Activated T-helper 1 cell treated with anti-CD3 and anti-CD28 coated beads, Interleukin-12 subunit alpha, Interleukin-12 subunit beta, Interleukin-2, Interleukin-4 antibody, amounts not matched to agents 30 ng/mL and 10 ng/mL and 1 ng/mL, durations not matched to agents 14 hours and 24 hours and 36 hours (primary cell): Measurements from ENCODE around the gene CDK2. TPM values are rescaled to one million over a fixed set of nuclear protein-coding genes. Genes with fewer than 3 reads are reported as not detected.

Experiments used
- DNase-seq: peaks from one replicate; pipeline ENCODE4 v3.0.0; 2021; ENCODE audit warnings: low spot score
- H3K27ac Mint-ChIP-seq: one replicate; pipeline ENCODE4 v1.8.0; 2021; ENCODE audit warnings: mild to moderate bottlenecking, mixed read lengths
- H3K27me3 Mint-ChIP-seq: one replicate; pipeline ENCODE4 v1.8.0; 2022; ENCODE audit warnings: mild to moderate bottlenecking, moderate library complexity, mixed read lengths; ENCODE audit not compliant: insufficient read depth
- H3K36me3 Mint-ChIP-seq: one replicate; pipeline ENCODE4 v1.8.0; 2021; ENCODE audit warnings: low read depth, mixed read lengths
- H3K4me1 Mint-ChIP-seq: one replicate; pipeline ENCODE4 v1.8.0; 2021; ENCODE audit warnings: low read depth, mixed read lengths
- H3K4me3 Mint-ChIP-seq: one replicate; pipeline ENCODE4 v1.8.0; 2021; ENCODE audit warnings: mild to moderate bottlenecking, moderate library complexity, mixed read lengths
- H3K9me3 Mint-ChIP-seq: one replicate; pipeline ENCODE4 v1.8.0; 2021; ENCODE audit warnings: mixed read lengths
- intact Hi-C: fragments of 100-400 bp; cut with micrococcal nuclease; formaldehyde crosslinking; loops from one replicate; pipeline ENCODE4 v1.15.1; 2024
- total RNA-seq: library from RNA; stranded (reverse); gene quantifications from 2 replicates; pipeline ENCODE4 v1.2.3, GENCODE V29; 2022

CDK2 gene
- total RNA-seq, 1 donor from 2014 or later = 109 TPM

GRCh38 chr12:56010111-56010570 is 43.5 kb downstream of the CDK2 start:
- peak overlapping the region; percentile 29 for H3K4me3 Mint-ChIP-seq
- H3K4me1 Mint-ChIP-seq = peaks cover 32% of the 10 kb centered on the region
- intact Hi-C loops = no loop called here
- H3K27me3 Mint-ChIP-seq = peaks cover 3% of the 10 kb centered on the region
- H3K36me3 Mint-ChIP-seq = peaks cover 4% of the 10 kb centered on the region
- DNase-seq = no peak
- H3K27ac Mint-ChIP-seq = no peak overlapping the region
- no peaks in the 10 kb centered on the region for H3K9me3 Mint-ChIP-seq

- H3K9me3 Mint-ChIP-seq = no peaks in the 10 kb centered on the region
- no peak overlapping the region for H3K4me3 Mint-ChIP-seq
- DNase-seq = no peak
- intact Hi-C loops = no loop called here
- no peak overlapping the region for H3K27ac Mint-ChIP-seq
- peaks cover 4% of the 10 kb centered on the region for H3K36me3 Mint-ChIP-seq
- peaks cover 3% of the 10 kb centered on the region for H3K27me3 Mint-ChIP-seq
- H3K4me1 Mint-ChIP-seq = peaks cover 33% of the 10 kb centered on the region
Observed at GRCh38 chr12:56011509-56012090, 45.0 kb downstream of the CDK2 start.

GRCh38 chr12:56013482-56013881 is 46.9 kb downstream of the CDK2 start:
- Mint-ChIP-seq H3K36me3 (peaks cover 4% of the 10 kb centered on the region), H3K27ac (no peak overlapping the region), H3K4me3 (no peak overlapping the region), H3K9me3 (no peaks in the 10 kb centered on the region), H3K27me3 (peaks cover 3% of the 10 kb centered on the region), H3K4me1 (peaks cover 21% of the 10 kb centered on the region)
- no peak for DNase-seq
- intact Hi-C loops = no loop called here

GRCh38 chr12:56014205-56014604 is 47.6 kb downstream of the CDK2 start:
- Mint-ChIP-seq H3K27me3 (peaks cover 3% of the 10 kb centered on the region), H3K4me3 (no peak overlapping the region), H3K27ac (no peak overlapping the region), H3K36me3 (peaks cover 4% of the 10 kb centered on the region), H3K4me1 (peaks cover 16% of the 10 kb centered on the region), H3K9me3 (no peaks in the 10 kb centered on the region)
- no peak for DNase-seq
- intact Hi-C loops = no loop called here

GRCh38 chr12:56017181-56017580 is 50.6 kb downstream of the CDK2 start:
- Mint-ChIP-seq H3K4me3 (no peak overlapping the region), H3K36me3 (peaks cover 3% of the 10 kb centered on the region), H3K27me3 (no peaks in the 10 kb centered on the region), H3K27ac (no peak overlapping the region), H3K9me3 (no peaks in the 10 kb centered on the region), H3K4me1 (peaks cover 30% of the 10 kb centered on the region)
- no peak for DNase-seq
- intact Hi-C loops = no loop called here

- no peaks in the 10 kb centered on the region for H3K9me3 Mint-ChIP-seq
- DNase-seq = no peak
Observed at GRCh38 chr12:56018356-56018755, 51.7 kb downstream of the CDK2 start.

GRCh38 chr12:56020423-56021184 is 54.0 kb downstream of the CDK2 start, which contains the start of gene IKZF4:
Gene IKZF4, plus strand, starts transcription at chr12:56021043. Its CDS starts 451 bp downstream, at chr12:56021494.
- intact Hi-C loops = loop anchor here (1.0 to 5.0 kb wide), 5 partner anchors 13 to 203 kb away; partner anchors contain the start of genes ORMDL2, RPS26 and SARNP
- no peak for DNase-seq

More at GRCh38 chr12:56018356-56018755, 51.7 kb downstream of the CDK2 start:
- Mint-ChIP-seq H3K36me3 (peaks cover 5% of the 10 kb centered on the region), H3K4me3 (no peak overlapping the region), H3K27ac (no peak overlapping the region), H3K27me3 (no peaks in the 10 kb centered on the region), H3K4me1 (peaks cover 40% of the 10 kb centered on the region)
- intact Hi-C loops = no loop called here

GRCh38 chr12:56021889-56022497 is 55.4 kb downstream of the CDK2 start:
- peak overlapping the region; percentile 97 for H3K4me3 Mint-ChIP-seq
- intact Hi-C loops = loop anchor here (1.0 to 5.0 kb wide), 5 partner anchors 15 to 205 kb away; partner anchors contain the start of genes ORMDL2, RPS26 and SARNP
- H3K4me1 Mint-ChIP-seq = peaks cover 42% of the 10 kb centered on the region
- H3K36me3 Mint-ChIP-seq = peaks cover 15% of the 10 kb centered on the region
- no peaks in the 10 kb centered on the region for H3K9me3 Mint-ChIP-seq
- no peaks in the 10 kb centered on the region for H3K27me3 Mint-ChIP-seq
- H3K27ac Mint-ChIP-seq = peak overlapping the region; percentile 98
- no peak for DNase-seq

More at GRCh38 chr12:56020423-56021184, 54.0 kb downstream of the CDK2 start, which contains the start of gene IKZF4:
- Mint-ChIP-seq H3K4me3 (peak within 1 kb of the TSS; percentile 97), H3K36me3 (peaks cover 12% of the 10 kb centered on the region), H3K4me1 (peaks cover 45% of the 10 kb centered on the region), H3K27me3 (no peaks in the 10 kb centered on the region), H3K27ac (peak within 1 kb of the TSS; percentile 98), H3K9me3 (no peaks in the 10 kb centered on the region)

Other genes with a start within 250 kb of the CDK2 start
- gene RDH5, start 246.4 kb upstream of the CDK2 start, total RNA-seq = 4.2 and 6.7 TPM in 2 replicates
- gene CD63, start 237.8 kb upstream of the CDK2 start, total RNA-seq = 183 and 198 TPM in 2 replicates
- 14.2 and 15.2 TPM in 2 replicates for gene GDF11, start 223.7 kb upstream of the CDK2 start, total RNA-seq
- gene SARNP, start 149.1 kb upstream of the CDK2 start, total RNA-seq = 70.7 and 75.1 TPM in 2 replicates
- gene ORMDL2, start 148.8 kb upstream of the CDK2 start, total RNA-seq = 58.9 and 61.2 TPM in 2 replicates
- gene DNAJC14, start 137.2 kb upstream of the CDK2 start, total RNA-seq = 43.5 and 45.0 TPM in 2 replicates
- not detected in 2 replicates for gene MMP19, start 123.9 kb upstream of the CDK2 start, total RNA-seq
- 38.8 and 40.5 TPM in 2 replicates for gene PYM1, start 38.9 kb upstream of the CDK2 start, total RNA-seq
- 352 and 379 TPM in 2 replicates for gene DGKA, start 35.7 kb upstream of the CDK2 start, total RNA-seq
- gene PMEL, start 788 bp upstream of the CDK2 start, total RNA-seq = 0.29 TPM in 1 of 2 replicates, not detected in the other
- gene RAB5B, start 7.2 kb downstream of the CDK2 start, total RNA-seq = 42.6 and 47.0 TPM in 2 replicates
- 12.0 and 12.9 TPM in 2 replicates for gene SUOX, start 30.4 kb downstream of the CDK2 start, total RNA-seq
- 31.9 and 35.7 TPM in 2 replicates for gene IKZF4, start 54.2 kb downstream of the CDK2 start, total RNA-seq
- gene RPS26, start 75.1 kb downstream of the CDK2 start, total RNA-seq = 35.4 and 38.2 TPM in 2 replicates
- gene ERBB3, start 113.3 kb downstream of the CDK2 start, total RNA-seq = 0.51 and 0.65 TPM in 2 replicates
- gene PA2G4, start 137.7 kb downstream of the CDK2 start, total RNA-seq = 404 and 419 TPM in 2 replicates
- 3,669 and 3,676 TPM in 2 replicates for gene RPL41, start 149.8 kb downstream of the CDK2 start, total RNA-seq
- gene ZC3H10, start 151.4 kb downstream of the CDK2 start, total RNA-seq = 13.5 and 13.7 TPM in 2 replicates
- gene ESYT1, start 161.4 kb downstream of the CDK2 start, total RNA-seq = 159 and 161 TPM in 2 replicates
- 58.8 and 67.6 TPM in 2 replicates for gene MYL6B, start 185.8 kb downstream of the CDK2 start, total RNA-seq
- 786 and 802 TPM in 2 replicates for gene MYL6, start 191.5 kb downstream of the CDK2 start, total RNA-seq
- gene SMARCC2, start 222.7 kb downstream of the CDK2 start, total RNA-seq = 124 and 132 TPM in 2 replicates